SK-N-SH (cell line): ENCODE measurements around the gene SNAPC5.

Experiments used
- EZH2phosphoT487 ChIP-seq: fragments of 200-600 bp; sonication (generic); IDR thresholded peaks from 2 replicates; pipeline ENCODE4 v1.6.1; 2017; ENCODE audit warnings: low read depth, mixed run types, mild to moderate bottlenecking, antibody characterized with exemption, moderate library complexity, borderline replicate concordance
- JUND ChIP-seq: IDR thresholded peaks from 2 replicates; pipeline ENCODE4 v1.4.0; 2012
- TF ChIP-seq, protein P1 (sequence below): fragments of 200-600 bp; sonication (generic); IDR thresholded peaks from 2 replicates; pipeline ENCODE4 v1.6.1; 2017; ENCODE audit warnings: antibody characterized with exemption, mild to moderate bottlenecking, moderate library complexity

DNA sequence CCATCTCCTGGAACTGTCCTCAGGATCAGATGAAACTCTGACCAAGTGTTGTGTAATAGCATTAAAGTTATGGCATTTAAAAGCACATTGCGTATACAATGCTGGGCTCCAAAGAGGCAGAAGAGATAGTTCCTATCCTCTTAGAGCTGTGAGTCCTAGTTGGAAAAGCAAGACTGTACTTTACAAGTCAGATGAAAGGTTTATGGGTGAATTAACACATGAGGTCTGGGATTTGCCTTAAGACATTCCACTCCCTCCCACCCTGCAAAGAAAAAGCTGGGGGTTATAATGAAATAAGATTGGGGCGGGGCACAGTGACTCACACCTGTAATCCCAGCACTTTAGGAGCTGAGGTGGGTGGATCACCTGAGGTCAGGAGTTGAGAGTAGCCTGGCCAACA, 35.6 kb downstream of the SNAPC5 start:
- TF ChIP-seq, protein P1, sequence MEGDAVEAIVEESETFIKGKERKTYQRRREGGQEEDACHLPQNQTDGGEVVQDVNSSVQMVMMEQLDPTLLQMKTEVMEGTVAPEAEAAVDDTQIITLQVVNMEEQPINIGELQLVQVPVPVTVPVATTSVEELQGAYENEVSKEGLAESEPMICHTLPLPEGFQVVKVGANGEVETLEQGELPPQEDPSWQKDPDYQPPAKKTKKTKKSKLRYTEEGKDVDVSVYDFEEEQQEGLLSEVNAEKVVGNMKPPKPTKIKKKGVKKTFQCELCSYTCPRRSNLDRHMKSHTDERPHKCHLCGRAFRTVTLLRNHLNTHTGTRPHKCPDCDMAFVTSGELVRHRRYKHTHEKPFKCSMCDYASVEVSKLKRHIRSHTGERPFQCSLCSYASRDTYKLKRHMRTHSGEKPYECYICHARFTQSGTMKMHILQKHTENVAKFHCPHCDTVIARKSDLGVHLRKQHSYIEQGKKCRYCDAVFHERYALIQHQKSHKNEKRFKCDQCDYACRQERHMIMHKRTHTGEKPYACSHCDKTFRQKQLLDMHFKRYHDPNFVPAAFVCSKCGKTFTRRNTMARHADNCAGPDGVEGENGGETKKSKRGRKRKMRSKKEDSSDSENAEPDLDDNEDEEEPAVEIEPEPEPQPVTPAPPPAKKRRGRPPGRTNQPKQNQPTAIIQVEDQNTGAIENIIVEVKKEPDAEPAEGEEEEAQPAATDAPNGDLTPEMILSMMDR: no peak
- TF ChIP-seq JUND (no peak), EZH2phosphoT487 (no peak)
